Medulla oblongata (tissue), 1 donor: ENCODE measurements around the gene CMTM3.
"Not testable (repeated sequence)": the region's sequence is repeated elsewhere in the genome, so short reads cannot be mapped to it uniquely, and the experiment has no call there.

Experiments used
- DNase-seq: peaks from one replicate; pipeline ENCODE4 v3.0.0-alpha.2; 2015; ENCODE audit errors: extremely low spot score

CMTM3 gene

DNA sequence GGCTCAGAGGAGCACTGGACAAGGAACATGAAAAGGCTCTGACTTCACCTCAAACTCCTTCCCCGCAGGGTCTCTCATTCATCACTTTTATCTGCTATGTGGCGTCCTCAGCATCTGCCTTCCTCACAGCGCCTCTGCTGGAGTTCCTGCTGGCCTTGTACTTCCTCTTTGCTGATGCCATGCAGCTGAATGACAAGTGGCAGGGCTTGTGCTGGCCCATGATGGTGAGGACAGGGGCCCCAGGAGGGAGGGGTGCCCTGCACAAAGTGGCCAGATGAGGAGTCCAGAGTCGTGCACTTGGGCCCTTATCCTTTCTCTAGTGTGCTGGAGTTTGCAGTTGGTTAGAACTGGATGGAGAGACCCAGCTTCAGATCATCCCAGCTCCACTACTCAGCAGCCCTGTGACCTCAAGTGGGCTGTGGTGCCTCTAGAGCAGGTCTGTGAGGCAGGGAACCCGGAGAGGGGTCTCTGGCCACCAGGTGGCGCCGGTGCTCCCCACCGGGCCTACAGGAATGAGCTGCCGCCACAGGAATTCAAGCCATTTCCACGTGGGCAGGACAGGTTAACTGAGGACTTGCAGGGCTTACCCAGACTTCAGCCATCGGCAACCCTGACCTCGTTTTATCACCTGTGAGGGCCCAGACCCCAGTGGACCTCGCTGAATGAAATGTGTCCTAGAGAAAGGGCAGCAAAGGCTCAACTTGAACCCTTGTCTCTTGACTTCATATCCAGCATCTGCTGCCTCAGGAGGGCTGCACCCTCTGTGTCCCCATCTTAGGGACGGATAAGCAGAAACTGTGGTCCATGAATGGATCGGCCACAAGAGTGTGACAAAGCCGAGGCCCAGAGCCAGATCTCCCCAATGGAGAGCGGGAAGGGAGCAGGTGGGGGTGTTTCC, 4.0 kb downstream of the CMTM3 start:
- peak; percentile 82 for DNase-seq

DNA sequence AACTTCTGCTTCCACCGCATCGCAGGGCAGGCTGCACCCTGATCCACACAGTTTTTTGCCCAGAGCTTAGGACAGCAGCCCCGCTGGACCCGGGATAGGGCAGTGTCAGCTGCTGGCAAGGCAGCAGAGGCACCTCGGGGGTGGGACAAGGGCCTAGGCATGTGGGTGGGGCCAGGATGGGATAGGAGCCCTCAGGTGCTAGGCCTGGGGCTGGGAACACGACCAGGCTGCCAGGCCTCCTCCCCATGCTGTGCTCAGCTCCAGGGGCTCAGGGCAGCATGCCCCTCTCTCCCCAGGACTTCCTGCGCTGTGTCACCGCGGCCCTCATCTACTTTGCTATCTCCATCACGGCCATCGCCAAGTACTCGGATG, 4.6 kb downstream of the CMTM3 start:
- no peak for DNase-seq

DNA sequence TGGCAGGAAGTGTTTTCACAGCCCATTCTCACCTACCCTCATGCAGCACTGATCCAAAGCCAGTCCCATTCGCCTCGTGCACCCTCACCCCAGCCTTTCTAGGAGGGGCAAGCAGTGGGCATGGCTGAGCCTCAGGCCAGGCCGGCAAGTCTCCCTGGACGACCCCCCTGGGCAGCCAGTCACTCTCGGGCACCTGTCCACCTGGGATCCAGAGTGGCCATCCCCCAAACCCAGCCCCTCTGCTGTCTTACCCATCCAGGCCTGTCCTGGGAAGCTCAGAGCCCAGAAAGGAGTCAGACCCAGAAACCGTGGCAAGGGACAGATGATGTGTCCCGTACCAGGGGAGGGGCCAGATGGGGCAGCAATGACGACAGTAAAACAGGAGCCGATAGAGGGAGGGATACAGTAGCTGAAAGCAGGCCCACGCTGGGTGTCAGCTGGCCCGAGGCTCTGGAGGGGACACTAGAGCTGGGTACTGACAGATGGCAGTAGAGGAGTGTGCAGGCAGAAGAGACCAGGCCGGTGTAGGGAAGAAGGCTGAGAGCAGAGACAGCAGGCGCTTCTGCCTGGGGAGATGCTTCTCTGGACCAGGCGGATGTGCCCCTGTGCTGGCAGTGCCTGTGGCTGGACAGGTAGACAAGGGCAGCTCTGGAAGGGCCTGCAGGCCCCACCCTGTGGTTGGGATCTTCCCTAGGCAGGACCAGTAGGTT, 5.8 kb downstream of the CMTM3 start:
- no peak for DNase-seq

DNA sequence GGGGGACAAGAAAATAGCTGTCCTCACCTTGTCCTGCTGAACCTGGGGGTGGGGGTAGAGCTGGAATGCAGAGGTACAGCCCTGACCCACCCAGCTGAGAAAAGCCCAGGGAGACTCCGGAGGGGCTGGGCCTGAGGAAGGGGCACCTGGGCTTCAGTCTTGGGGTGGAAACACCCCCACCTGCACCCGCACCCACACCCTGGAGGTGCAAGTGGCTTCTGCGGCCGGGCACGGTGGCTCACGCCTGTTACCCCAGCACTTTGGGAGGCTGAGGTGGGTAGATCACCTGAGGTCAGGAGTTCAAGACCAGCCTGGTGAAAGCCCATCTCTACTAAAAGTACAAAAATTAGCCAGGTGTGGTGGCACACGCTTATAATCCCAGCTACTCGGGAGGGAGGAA, 7.4 kb downstream of the CMTM3 start:
- not testable (repeated sequence) for DNase-seq

DNA sequence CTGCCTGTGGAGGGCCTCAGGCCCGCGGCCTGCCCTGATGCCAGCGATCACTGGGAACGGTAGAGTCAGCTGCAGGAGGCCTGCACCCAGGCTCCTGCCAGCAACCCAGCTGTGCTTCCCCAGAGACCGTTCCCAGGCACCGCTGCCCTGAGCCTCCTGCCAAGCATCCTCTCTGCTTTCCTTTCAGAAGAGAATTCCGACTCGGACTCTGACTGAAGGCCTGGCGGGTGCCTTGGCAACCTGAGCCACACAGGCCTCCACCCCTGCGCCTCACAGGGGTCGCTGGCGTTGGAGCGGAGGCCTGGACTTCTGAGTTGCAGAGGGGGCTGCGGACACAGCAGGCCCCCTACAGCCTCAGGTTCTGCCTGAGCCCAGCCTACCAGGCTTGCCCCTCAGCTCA, 7.9 kb downstream of the CMTM3 start:
- DNase-seq = peak; percentile 68

DNA sequence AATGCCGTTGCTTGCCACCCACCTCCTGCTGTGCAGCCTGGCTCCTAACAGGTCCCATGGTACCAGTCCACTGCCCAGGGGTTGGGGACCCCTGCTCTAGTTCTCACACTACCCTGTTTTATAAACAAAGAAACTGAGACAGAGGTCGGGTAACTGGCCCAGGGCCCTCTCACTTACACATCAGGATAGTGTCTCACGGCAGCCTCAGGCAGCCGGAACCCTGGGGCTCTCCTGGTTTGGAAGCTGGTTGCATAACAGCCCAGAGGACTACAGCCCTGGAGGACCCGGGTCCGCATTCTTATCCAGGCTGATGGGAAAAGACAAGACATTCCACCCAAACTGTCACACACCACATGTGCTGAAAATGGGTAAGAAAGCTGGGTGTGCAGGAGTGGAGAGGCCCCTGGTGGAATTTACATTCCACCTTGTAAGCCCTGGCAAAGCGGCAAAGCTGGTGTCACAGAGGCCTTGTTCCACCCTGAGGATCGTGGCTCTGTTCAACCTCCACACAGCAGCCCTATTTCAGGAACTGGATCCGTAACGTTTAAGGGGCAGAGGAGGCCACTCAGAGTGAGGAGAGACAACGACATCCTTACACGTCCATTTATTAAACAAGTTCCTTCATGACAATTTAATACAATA, 9.8 kb downstream of the CMTM3 start:
- no peak for DNase-seq

DNA sequence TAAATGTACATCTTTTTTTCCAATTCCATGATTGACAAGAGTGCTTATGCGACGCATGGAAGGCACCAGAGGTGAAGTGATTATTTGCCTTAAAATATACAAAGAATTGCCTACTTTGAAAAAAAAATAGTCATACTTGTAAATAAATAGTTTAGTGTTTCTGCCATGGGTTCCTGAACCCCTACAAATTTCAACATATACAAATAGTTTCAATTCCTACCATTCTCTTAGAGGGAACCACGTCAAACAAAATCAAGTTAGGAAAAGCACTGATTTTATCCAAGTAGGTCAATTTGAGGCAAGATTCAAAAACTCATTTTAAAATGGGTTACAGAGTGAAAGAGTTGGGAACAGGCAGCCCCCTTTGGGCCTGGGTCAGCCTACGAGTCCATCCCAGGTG, 11.7 kb downstream of the CMTM3 start:
- no peak for DNase-seq

DNA sequence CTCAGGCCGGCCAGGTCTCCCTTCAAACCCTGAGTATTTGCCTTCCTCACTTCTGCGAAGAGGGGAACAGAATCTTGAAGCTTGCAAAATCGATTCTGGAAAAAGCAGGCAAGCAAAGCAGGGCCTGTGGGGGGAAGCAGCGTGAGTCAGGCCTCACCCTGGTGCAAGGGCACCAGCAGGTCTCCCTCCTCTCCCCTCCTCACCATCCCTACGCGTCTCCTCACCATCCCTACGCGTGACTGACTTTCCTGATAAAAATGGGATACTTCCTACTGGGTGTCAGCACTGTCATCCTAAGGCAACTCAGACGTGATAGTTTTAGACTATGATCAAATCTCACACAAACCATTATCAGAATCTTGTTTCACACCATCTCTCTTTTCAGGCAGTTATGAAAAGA, 12.1 kb downstream of the CMTM3 start:
- DNase-seq = no peak

DNA sequence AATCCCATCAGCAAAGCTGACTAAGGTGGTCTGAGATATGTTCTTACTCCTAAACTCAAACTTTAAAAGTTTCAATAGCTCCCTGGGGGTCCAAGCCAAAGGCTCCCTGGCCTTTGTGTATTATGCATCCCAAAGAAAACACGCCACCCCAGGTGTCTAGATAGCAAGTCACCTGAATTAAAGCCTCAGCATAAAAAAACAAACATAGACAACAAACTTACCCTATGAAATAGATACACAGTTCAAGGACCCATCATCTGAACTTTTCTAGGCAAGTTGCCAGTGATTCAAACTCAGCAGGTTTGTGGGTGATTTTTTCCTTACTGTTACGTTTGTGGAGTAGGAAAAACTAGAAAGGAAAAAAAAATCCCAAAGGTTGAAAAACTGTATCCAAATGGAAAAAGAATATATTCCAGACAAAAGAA, 12.5 kb downstream of the CMTM3 start:
- DNase-seq = no peak

DNA sequence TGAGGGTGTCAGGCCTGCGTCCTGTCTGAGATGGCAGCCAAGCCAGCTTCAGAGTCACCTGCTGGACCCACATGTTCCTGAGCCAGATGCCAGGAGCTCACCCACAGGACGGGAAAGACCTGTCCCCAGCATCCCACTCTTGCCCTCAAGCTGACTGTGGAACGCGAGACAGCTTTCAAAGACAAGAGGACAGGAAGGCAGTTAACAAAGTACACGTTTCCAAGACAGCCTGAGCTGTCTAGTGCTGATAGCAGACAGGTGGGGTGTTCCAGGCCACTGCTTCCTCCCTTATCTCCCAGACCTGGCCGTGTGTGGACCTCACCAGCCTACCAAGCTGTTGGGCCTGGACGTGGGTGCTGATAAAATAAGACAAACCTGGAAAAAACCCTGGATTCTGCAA, 13.2 kb downstream of the CMTM3 start:
- DNase-seq = no peak

DNA sequence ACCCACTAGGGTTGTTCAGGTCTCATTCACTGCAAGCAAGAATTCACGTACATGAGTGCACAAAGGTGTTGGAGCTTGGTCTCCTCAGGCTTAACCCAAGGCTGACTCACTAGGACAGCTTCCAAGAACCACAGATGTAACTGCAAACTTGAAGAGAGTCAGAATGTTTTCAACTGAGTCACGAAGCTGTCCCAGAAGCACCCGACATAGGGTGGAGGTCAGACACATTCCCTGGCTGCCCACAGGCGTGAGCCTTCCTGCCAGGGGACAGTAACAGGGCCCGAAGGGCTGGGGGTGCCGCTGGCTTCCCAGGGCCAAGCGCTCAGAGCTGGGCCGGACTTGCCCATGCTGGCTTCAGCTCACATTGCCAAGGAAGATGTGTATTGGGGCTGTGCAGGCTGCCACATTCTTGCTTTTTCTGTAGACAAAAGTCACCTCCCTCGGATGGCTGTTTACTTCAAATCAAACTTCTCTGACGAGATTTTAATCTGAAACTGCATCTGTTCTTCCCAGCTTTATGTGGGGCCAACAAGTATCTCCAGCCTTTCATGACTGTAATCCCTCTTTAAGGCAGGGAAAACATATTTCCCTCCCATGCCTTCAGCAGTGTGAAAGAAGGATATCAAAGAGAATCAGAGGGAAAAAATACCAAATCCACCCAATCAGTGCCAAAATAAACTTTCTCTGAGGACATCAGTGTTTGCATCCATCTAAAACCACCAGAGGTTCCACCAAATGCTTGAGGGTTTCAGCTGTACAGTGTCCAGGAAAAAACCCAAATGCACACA, 14.3 kb downstream of the CMTM3 start:
- DNase-seq = no peak

DNA sequence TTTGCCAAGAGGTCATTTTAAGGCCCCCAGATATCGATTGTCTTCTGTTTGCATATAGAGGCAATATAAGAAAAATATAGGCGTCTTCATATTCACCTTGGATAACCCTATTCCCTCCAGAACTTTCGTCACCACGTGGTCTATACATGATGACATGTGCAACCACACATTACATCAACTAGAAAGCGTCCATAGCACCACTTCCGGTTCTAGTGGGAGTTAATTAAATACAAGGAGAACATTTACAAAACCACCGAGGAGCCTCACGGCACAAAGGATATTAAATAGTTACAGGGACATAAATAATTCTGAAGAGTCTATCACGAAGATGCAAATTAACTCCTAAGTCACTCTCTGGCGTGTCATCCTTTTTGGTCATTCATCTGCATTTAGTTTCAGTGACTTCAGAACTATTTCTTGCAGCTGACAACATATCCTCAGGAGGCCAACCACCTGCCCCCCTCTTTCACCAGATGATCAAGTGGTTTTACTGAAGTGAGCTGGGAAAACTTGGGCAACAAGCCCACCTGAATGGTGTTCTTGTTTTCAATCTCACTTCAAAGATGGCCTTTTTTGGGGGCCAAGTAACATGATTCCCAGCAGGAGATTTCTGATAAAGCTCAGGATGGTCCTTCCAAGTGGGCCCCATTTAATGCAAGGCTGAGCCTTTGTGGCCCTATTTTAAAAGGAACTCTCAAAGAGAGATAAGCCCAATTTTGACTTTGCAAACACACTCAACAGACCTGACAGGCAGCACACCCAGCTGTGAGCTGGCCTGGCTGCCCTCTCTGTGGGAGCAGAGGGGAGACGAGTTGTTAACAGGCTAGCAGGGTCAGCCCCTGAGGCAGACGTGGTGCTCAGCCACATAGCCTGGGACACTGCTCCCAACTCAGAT, 15.3 kb downstream of the CMTM3 start:
- no peak for DNase-seq

DNA sequence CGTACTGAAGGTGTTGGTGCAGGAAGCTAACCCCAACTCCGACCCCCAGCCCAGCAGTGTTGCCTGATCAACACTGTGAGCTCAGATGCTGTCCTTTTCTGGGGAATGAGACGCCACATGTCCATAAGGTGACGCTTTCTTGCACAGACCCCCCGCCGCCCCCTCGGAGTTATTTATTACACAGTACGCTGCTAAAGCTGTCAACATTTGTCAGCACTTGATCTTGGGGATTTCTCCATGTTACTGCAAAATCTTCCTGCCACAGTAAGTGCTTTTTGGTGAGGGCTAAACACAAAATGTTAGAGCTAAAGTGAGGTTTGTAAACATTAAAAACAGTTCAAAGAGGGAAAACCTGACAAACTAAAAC, 15.9 kb downstream of the CMTM3 start:
- DNase-seq = no peak

DNA sequence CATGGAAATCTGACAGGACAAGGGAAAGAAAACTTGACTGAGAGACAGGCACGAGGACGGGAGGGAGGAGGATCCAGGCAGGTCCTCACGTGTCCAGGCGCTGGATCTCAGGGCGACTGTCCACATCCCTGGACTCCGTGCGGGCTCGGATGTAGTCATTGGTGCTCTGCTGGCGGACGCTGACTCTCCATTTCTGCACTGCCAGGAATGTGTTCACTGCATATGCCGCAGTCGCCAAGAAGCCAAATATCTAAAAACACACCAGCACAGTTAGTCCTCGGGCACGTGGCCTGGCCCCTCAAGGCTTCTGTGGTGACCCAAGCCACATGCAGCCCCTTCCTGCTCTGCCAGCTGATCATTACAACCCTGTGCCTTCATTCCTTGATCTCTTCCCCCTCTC, 17.5 kb downstream of the CMTM3 start:
- DNase-seq = no peak

DNA sequence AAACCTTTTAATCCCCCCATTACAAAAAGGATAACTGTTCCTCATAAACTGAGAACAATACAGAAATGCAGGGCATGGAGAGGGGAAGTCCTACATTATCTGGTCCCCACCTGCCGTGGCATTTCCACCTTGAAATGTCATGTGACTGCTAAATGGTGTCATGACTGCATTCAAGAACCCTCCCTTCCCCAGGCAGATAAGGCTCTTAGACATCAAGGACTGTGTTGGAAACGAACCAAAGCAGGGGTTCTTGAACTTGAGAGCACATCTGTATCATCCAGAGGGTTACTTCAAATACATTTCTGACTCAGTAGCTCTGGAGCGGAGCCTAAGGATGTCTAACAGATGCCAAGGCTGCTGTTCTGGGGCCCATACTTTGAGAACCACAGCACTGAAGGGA, 18.4 kb downstream of the CMTM3 start:
- DNase-seq = no peak

DNA sequence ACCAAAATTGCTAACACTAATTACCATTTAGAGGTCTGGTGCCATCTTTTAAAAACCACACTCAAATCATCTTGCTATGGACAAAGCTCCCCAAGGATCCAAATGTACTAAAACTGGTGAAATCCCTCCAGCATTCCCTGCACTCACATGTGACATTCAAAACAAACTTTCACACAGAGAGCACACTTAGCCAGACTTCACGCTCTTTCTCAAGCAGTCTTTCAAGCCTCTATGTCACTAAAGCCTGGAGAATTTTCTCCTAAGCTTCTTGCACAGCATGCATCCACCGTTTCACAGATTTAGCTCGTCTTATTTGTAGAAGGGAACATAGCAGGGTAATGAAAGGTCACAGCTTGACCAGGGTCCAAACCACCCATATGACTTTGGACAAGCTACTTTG, 19.3 kb downstream of the CMTM3 start:
- no peak for DNase-seq

DNA sequence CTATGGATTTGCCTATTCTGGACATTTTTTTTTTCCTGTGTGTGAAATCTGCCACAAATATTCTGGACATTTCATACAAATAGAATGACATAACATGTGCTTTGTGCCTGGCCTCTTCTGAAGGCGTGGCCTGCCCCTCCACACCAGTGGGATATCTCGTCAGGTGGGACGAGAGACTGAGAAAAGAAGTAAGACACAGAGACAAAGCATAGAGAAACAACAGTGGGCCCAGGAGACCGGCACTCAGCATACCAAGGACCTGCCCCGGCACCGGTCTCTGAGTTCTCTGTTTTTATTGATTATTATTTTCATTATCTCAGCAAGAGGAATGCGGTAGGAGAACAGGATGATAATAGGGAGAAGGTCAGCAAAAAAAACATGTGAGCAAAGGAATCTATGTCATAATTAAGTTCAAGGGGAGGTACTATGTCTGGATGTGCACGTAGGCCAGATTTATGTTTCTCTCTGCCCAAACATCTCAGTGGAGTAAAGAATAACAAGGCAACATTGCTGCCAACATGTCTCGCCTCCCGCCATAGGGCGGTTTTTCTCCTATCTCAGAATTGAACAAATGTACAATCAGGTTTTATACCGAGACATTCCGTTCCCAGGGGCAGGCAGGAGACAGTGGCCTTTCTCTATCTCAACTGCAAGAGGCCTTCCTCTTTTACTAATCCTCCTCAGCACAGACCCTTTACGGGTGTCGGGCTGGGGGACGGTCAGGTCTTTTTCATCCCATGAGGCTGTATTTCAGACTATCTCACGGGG, 23.3 kb downstream of the CMTM3 start:
- not testable (repeated sequence) for DNase-seq

DNA sequence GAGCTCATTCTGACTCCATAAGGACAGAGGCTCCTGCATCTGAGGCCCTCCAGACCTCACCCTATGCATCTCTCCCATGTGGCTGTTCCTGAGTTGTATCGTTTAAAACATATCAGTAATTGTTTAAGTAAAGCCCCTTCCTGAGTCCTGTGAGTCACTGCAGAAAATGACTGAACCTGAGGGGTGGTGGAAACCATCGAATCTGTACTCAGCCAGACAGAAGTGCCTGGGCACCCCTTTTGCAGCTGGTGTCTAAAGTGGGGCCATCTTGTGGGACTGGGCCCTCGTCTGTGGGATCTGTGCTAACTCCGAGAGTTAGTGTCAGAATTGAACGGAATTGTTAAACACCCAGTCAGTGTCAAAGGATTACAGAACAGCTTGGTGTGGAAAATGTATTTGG, 25.4 kb downstream of the CMTM3 start:
- no peak for DNase-seq

DNA sequence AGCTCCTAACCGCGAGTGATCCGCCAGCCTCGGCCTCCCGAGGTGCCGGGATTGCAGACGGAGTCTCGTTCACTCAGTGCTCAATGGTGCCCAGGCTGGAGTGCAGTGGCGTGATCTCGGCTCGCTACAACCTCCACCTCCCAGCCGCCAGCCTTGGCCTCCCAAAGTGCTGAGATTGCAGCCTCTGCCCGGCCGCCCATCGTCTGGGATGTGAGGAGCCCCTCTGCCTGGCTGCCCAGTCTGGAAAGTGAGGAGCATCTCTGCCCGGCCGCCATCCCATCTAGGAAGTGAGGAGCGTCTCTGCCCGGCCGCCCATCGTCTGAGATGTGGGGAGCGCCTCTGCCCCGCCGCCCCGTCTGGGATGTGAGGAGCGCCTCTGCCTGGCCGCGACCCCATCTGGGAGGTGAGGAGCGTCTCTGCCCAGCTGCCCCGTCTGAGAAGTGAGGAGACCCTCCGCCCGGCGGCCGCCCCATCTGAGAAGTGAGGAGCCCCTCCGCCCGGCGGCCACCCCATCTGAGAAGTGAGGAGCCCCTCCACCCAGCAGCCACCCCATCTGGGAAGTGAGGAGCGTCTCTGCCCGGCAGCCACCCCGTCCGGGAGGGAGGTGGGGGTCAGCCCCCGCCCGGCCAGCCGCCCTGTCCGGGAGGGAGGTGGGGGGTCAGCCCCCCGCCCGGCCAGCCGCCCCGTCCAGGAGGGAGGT, 26.2 kb downstream of the CMTM3 start:
- not testable (repeated sequence) for DNase-seq

DNA sequence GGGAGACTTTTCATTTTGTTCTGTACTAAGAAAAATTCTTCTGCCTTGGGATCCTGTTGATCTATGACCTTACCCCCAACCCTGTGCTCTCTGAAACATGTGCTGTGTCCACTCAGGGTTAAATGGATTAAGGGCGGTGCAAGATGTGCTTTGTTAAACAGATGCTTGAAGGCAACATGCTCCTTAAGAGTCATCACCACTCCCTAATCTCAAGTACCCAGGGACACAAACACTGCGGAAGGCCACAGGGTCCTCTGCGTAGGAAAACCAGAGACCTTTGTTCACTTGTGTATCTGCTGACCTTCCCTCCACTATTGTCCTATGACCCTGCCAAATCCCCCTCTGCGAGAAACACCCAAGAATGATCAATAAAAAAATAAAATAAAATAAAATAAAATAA, 27.1 kb downstream of the CMTM3 start:
- DNase-seq = not testable (repeated sequence)
